Neural cell (in vitro differentiated cells): ENCODE results near the gene TSPAN14. TPM values are rescaled to one million over a fixed set of nuclear protein-coding genes. Genes with fewer than 3 reads are reported as not detected.

Experiments
- H2AFZ ChIP-seq: fragments of 200-600, 300-800 bp; sonication (generic), shearing (Covaris generic); 2 replicates; pipeline ENCODE4 v1.6.0; 2014; ENCODE audit warnings: low read depth, mild to moderate bottlenecking, antibody characterized with exemption, low read length, moderate library complexity
- H3F3A ChIP-seq: fragments of 200-600 bp; shearing (Covaris generic); 2 replicates; pipeline ENCODE4 v1.6.1; 2016; ENCODE audit warnings: mild to moderate bottlenecking, moderate library complexity, mixed read lengths, antibody characterized with exemption, low read length; ENCODE audit not compliant: insufficient read depth, poor library complexity, severe bottlenecking
- H3K27ac ChIP-seq: fragments of 200-600, 300-800 bp; sonication (generic), shearing (Covaris generic); 2 replicates; pipeline ENCODE4 v1.5.1; 2014; ENCODE audit warnings: mild to moderate bottlenecking, low read length, moderate library complexity
- H3K27me3 ChIP-seq: fragments of 300-800, 200-600 bp; sonication (generic), shearing (Covaris generic); 2 replicates; pipeline ENCODE4 v1.6.0; 2014; ENCODE audit warnings: mild to moderate bottlenecking, low read depth, low read length, moderate library complexity; ENCODE audit not compliant: insufficient read depth
- H3K36me3 ChIP-seq: fragments of 300-800, 200-600 bp; sonication (generic), shearing (Covaris generic); 2 replicates; pipeline ENCODE4 v1.5.1; 2014; ENCODE audit warnings: mild to moderate bottlenecking, antibody characterized with exemption, low read length, moderate library complexity; ENCODE audit not compliant: insufficient read depth
- H3K4me2 ChIP-seq: fragments of 300-800, 200-600 bp; sonication (generic), shearing (Covaris generic); 2 replicates; pipeline ENCODE4 v1.6.0; 2014; ENCODE audit warnings: mild to moderate bottlenecking, low read length
- H3K4me3 ChIP-seq: fragments of 300-800, 200-600 bp; sonication (generic), shearing (Covaris generic); 2 replicates; pipeline ENCODE4 v1.5.1; 2014; ENCODE audit warnings: mild to moderate bottlenecking, low read length, moderate library complexity
- H3K79me2 ChIP-seq: fragments of 200-600 bp; shearing (Covaris generic); replicated peaks from 2 replicates; pipeline ENCODE4 v1.6.0; 2014; ENCODE audit warnings: mild to moderate bottlenecking, low read length, moderate library complexity; ENCODE audit not compliant: insufficient read depth
- H3K9ac ChIP-seq: fragments of 300-800, 200-600 bp; sonication (generic), shearing (Covaris generic); 2 replicates; pipeline ENCODE4 v1.6.1; 2016; ENCODE audit warnings: mild to moderate bottlenecking, low read length, mixed read lengths
- H3K9me2 ChIP-seq: fragments of 200-600 bp; shearing (Covaris generic); 2 replicates; pipeline ENCODE4 v1.6.1; 2016; ENCODE audit warnings: mild to moderate bottlenecking, low read length, mixed read lengths; ENCODE audit not compliant: insufficient read depth
- H3K9me3 ChIP-seq: fragments of 200-600, 300-800 bp; sonication (generic), shearing (Covaris generic); 2 replicates; pipeline ENCODE4 v1.6.1; 2016; ENCODE audit warnings: mild to moderate bottlenecking, mixed run types, low read length, moderate library complexity, mixed read lengths
- H4K20me1 ChIP-seq: fragments of 200-600 bp; shearing (Covaris generic); 2 replicates; pipeline ENCODE4 v1.6.1; 2016; ENCODE audit warnings: mild to moderate bottlenecking, mixed run types; ENCODE audit not compliant: insufficient read depth
- CTCF ChIP-seq: fragments of 450-650 bp; IDR thresholded peaks from 2 replicates; pipeline ENCODE4 v1.5.1; 2014; ENCODE audit warnings: antibody characterized with exemption, mild to moderate bottlenecking, moderate library complexity; ENCODE audit not compliant: poor library complexity, severe bottlenecking
- EP300 ChIP-seq: fragments of 450-650 bp; conservative IDR thresholded peaks from 2 replicates; pipeline ENCODE4 v1.6.1; 2014; ENCODE audit warnings: antibody characterized with exemption, mild to moderate bottlenecking, moderate library complexity; ENCODE audit not compliant: poor library complexity, severe bottlenecking
- EZH2 ChIP-seq: fragments of 200-600, 300-800 bp; shearing (Covaris generic), sonication (generic); IDR thresholded peaks from 2 replicates; pipeline ENCODE4 v1.6.1; 2014; ENCODE audit warnings: antibody characterized with exemption, low read length, borderline replicate concordance, mild to moderate bottlenecking; ENCODE audit not compliant: insufficient read depth, poor library complexity, severe bottlenecking
- MXI1 ChIP-seq: fragments of 450-650 bp; conservative IDR thresholded peaks from 2 replicates; pipeline ENCODE4 v1.6.1; 2014; ENCODE audit warnings: antibody characterized with exemption, mild to moderate bottlenecking; ENCODE audit not compliant: poor library complexity, severe bottlenecking
- POLR2AphosphoS5 ChIP-seq: IDR thresholded peaks from 2 replicates; pipeline ENCODE4 v1.6.1; 2012
- RAD21 ChIP-seq: fragments of 450-650 bp; conservative IDR thresholded peaks from 2 replicates; pipeline ENCODE4 v1.6.1; 2014; ENCODE audit warnings: antibody characterized with exemption, mild to moderate bottlenecking, moderate library complexity
- REST ChIP-seq: IDR thresholded peaks from 2 replicates; pipeline ENCODE4 v1.6.1; 2012; ENCODE audit warnings: borderline replicate concordance
- SMC3 ChIP-seq: fragments of 450-650 bp; conservative IDR thresholded peaks from 2 replicates; pipeline ENCODE4 v1.6.1; 2014; ENCODE audit warnings: antibody characterized with exemption, mild to moderate bottlenecking, moderate library complexity; ENCODE audit not compliant: poor library complexity
- TAF1 ChIP-seq: IDR thresholded peaks from 2 replicates; pipeline ENCODE4 v1.6.1; 2012; ENCODE audit warnings: low read depth
- polyA plus RNA-seq: library from polyadenylated mRNA; depleted of rRNA; stranded (reverse); fragments of >200 nt; gene quantifications from 2 replicates; pipeline ENCODE4 v1.2.3, GENCODE V29; 2014

TSPAN14 gene
- polyA plus RNA-seq, 1 donor from 2014 or later: 26.3 TPM

GRCh38 chr10:80409121-80409520 is 45.0 kb upstream of the TSPAN14 start:
- Histone ChIP-seq H3K27ac (no peak overlapping the region), H3K4me2 (peak overlapping the region; percentile 74), H3K79me2 (peaks cover 7% of the 10 kb centered on the region), H2AFZ (no peak overlapping the region), H3F3A (no peaks in the 10 kb centered on the region), H3K27me3 (no peaks in the 10 kb centered on the region), H3K36me3 (no peaks in the 10 kb centered on the region), H3K9me2 (no peaks in the 10 kb centered on the region), H3K4me3 (peak overlapping the region; percentile 90), H3K9me3 (no peaks in the 10 kb centered on the region), H4K20me1 (no peaks in the 10 kb centered on the region), H3K9ac (peak overlapping the region; percentile 71)
- TF ChIP-seq SMC3 (no peak), MXI1 (no peak), EZH2 (no peak), TAF1 (no peak), REST (no peak), EP300 (no peak), CTCF (no peak), POLR2AphosphoS5 (no peak), RAD21 (no peak)

GRCh38 chr10:80410122-80410521 is 44.0 kb upstream of the TSPAN14 start:
- H3K9me3 ChIP-seq: no peaks in the 10 kb centered on the region
- H4K20me1 ChIP-seq: no peaks in the 10 kb centered on the region
- no peaks in the 10 kb centered on the region for H3F3A ChIP-seq
- H3K4me3 ChIP-seq: peak overlapping the region; percentile 90
- peaks cover 7% of the 10 kb centered on the region for H3K79me2 ChIP-seq
- H3K9me2 ChIP-seq: no peaks in the 10 kb centered on the region
- H3K36me3 ChIP-seq: no peaks in the 10 kb centered on the region
- H3K9ac ChIP-seq: no peak overlapping the region
- H2AFZ ChIP-seq: no peak overlapping the region
- H3K27ac ChIP-seq: no peak overlapping the region
- no peak overlapping the region for H3K4me2 ChIP-seq
- no peak for TF ChIP-seq EP300
- no peak for TF ChIP-seq POLR2AphosphoS5
- TF ChIP-seq CTCF: no peak
- TF ChIP-seq RAD21: no peak
- TF ChIP-seq REST: no peak
- TF ChIP-seq SMC3: no peak
- TF ChIP-seq MXI1: no peak
- TF ChIP-seq TAF1: no peak
- no peak for TF ChIP-seq EZH2
- H3K27me3 ChIP-seq: no peaks in the 10 kb centered on the region
